Superior temporal gyrus (tissue), 1 donor: ENCODE results near the gene GLDC.

Experiments used
- DNase-seq: peaks from one replicate; pipeline ENCODE4 v3.0.0-alpha.2; 2016; ENCODE audit errors: extremely low spot score

Gene GLDC

GRCh38 chr9:6506571-6506970 is 139.0 kb downstream of the GLDC start:
- no peak for DNase-seq

- DNase-seq: no peak
Observed at GRCh38 chr9:6502399-6502798, 143.1 kb downstream of the GLDC start.

- DNase-seq: no peak
Observed at GRCh38 chr9:6501526-6502210, 143.9 kb downstream of the GLDC start.

GRCh38 chr9:6498982-6499381 is 146.5 kb downstream of the GLDC start:
- DNase-seq: no peak

GRCh38 chr9:6495466-6495865 is 150.1 kb downstream of the GLDC start:
- no peak for DNase-seq

GRCh38 chr9:6490863-6491262 is 154.7 kb downstream of the GLDC start:
- no peak for DNase-seq

GRCh38 chr9:6489099-6489498 is 156.4 kb downstream of the GLDC start:
- no peak for DNase-seq

- DNase-seq: no peak
Observed at GRCh38 chr9:6488395-6488794, 157.1 kb downstream of the GLDC start.

GRCh38 chr9:6484210-6484609 is 161.3 kb downstream of the GLDC start:
- no peak for DNase-seq
